Keratinocyte (primary cell): ENCODE data around the gene ULK4. TPM values are rescaled to one million over a fixed set of nuclear protein-coding genes. Genes with fewer than 3 reads are reported as not detected.

Source experiments
- DNase-seq: peaks from one replicate; pipeline ENCODE4 v3.0.0-alpha.2; 2011; ENCODE audit warnings: low read depth, missing footprints, low spot score
- FAIRE-seq: peaks from 2 replicates; lab custom pipeline; 2011; peaks lifted over from hg19 to GRCh38; lab: Jason Lieb, UNC
- H2AFZ ChIP-seq: 2 replicates; pipeline ENCODE4 v1.6.0; 2012; ENCODE audit warnings: low read length, control low read depth, inconsistent platforms; ENCODE audit not compliant: control insufficient read depth
- H3K27ac ChIP-seq: 2 replicates; pipeline ENCODE4 v1.5.1; 2011; ENCODE audit warnings: low read length; ENCODE audit not compliant: control insufficient read depth, insufficient read depth
- H3K27me3 ChIP-seq: 3 replicates; pipeline ENCODE4 v1.6.0; 2011; ENCODE audit warnings: low read length; ENCODE audit not compliant: control insufficient read depth, insufficient read depth; ENCODE audit errors: extremely low read depth
- H3K36me3 ChIP-seq, 2 experiments: 2 replicates in 1 of 2; 3 replicates in 1 of 2; pipeline ENCODE4 v1.5.1; 2011; ENCODE audit warnings: low read length in 2 of 2, mild to moderate bottlenecking in 1 of 2; ENCODE audit not compliant: control insufficient read depth in 2 of 2, insufficient read depth in 2 of 2; ENCODE audit errors: extremely low read depth in 1 of 2
- H3K4me1 ChIP-seq: 3 replicates; pipeline ENCODE4 v1.5.1; 2011; ENCODE audit warnings: low read length; ENCODE audit not compliant: control insufficient read depth, insufficient read depth; ENCODE audit errors: extremely low read depth
- H3K4me2 ChIP-seq: 3 replicates; pipeline ENCODE4 v1.6.0; 2011; ENCODE audit warnings: low read depth, low read length; ENCODE audit not compliant: control insufficient read depth, insufficient read depth; ENCODE audit errors: extremely low read depth
- H3K4me3 ChIP-seq, 3 experiments: fragments of 200-600 bp in 1 of 3; sonication (generic) in 1 of 3; 2 replicates in 2 of 3; 3 replicates in 1 of 3; pipeline ENCODE4 v1.5.1; 2011 to 2016; ENCODE audit warnings: low read length in 3 of 3, mild to moderate bottlenecking in 3 of 3, control low read depth in 2 of 3, inconsistent platforms in 1 of 3, low read depth in 1 of 3, mixed read lengths in 1 of 3, mixed run types in 1 of 3, moderate library complexity in 1 of 3; ENCODE audit not compliant: control insufficient read depth in 2 of 3, insufficient read depth in 2 of 3; ENCODE audit errors: extremely low read depth in 1 of 3
- H3K79me2 ChIP-seq: 2 replicates; pipeline ENCODE4 v1.6.0; 2012; ENCODE audit warnings: low read length; ENCODE audit not compliant: control insufficient read depth, insufficient read depth
- H3K9ac ChIP-seq: 3 replicates; pipeline ENCODE4 v1.6.0; 2011; ENCODE audit warnings: low read length; ENCODE audit not compliant: control insufficient read depth, insufficient read depth; ENCODE audit errors: extremely low read depth
- H3K9me1 ChIP-seq: 3 replicates; pipeline ENCODE4 v1.6.0; 2011; ENCODE audit warnings: low read length; ENCODE audit not compliant: control insufficient read depth, insufficient read depth; ENCODE audit errors: extremely low read depth
- H3K9me3 ChIP-seq: 2 replicates; pipeline ENCODE4 v1.5.1; 2012; ENCODE audit warnings: low read depth, low read length; ENCODE audit not compliant: control insufficient read depth
- H4K20me1 ChIP-seq: 3 replicates; pipeline ENCODE4 v1.6.0; 2011; ENCODE audit warnings: low read length; ENCODE audit not compliant: control insufficient read depth, insufficient read depth; ENCODE audit errors: extremely low read depth
- CTCF ChIP-seq, 3 experiments: IDR thresholded peaks in 1 of 3; conservative IDR thresholded peaks in 1 of 3; optimal IDR thresholded peaks in 1 of 3; 2 replicates in 2 of 3; 3 replicates in 1 of 3; pipeline versions ENCODE3 to v1.5.1; 2011; ENCODE audit warnings: low read length in 3 of 3, mild to moderate bottlenecking in 3 of 3, moderate library complexity in 2 of 3, control low read depth in 1 of 3, inconsistent platforms in 1 of 3; ENCODE audit not compliant: insufficient read depth in 2 of 3; ENCODE audit errors: extremely low read depth in 1 of 3
- EZH2 ChIP-seq: IDR thresholded peaks from one replicate; pipeline ENCODE4 v1.6.1; 2012; ENCODE audit warnings: inconsistent platforms, mild to moderate bottlenecking, low read length, moderate library complexity
- dilution Hi-C: fragments of 300-500 bp; cut with MboI; formaldehyde crosslinking; loops from one replicate; pipeline ENCODE4 v1.7.0; 2020; ENCODE audit warnings: low sequenced_read_pairs; ENCODE audit not compliant: extremely low pct_ligation_motif_present
- polyA plus RNA-seq, 5 experiments: library from polyadenylated mRNA; depleted of rRNA in 3 of 5; stranded (reverse) in 3 of 5; stranded (forward) in 1 of 5; unstranded in 1 of 5; fragments of >200 nt; gene quantifications; 1 replicate in 1 of 5; 2 replicates in 3 of 5; 3 replicates in 1 of 5; pipeline versions ENCODE4 v1.2.1 to v1.2.3, GENCODE V29; 2011 to 2012; ENCODE audit warnings: missing spikeins in 2 of 5, low read depth in 1 of 5, low replicate concordance in 1 of 5

Gene ULK4
- polyA plus RNA-seq, 1 donor (not counting 4 experiments of a cell fraction or from before 2014, with no cell fraction given): 6.1 TPM

GRCh38 chr3:41224120-41224806 lies 737.6 kb downstream of the ULK4 start:
- Histone ChIP-seq H3K27me3 (no peaks in the 10 kb centered on the region), H3K9me1 (no peaks in the 10 kb centered on the region), H3K9ac (no peak overlapping the region), H3K4me3 (no peak overlapping the region), H3K36me3 (peaks cover 22 to 25% of the 10 kb centered on the region in 2 experiments), H3K9me3 (no peaks in the 10 kb centered on the region), H3K27ac (no peak overlapping the region), H3K4me2 (no peak overlapping the region), H3K4me1 (no peaks in the 10 kb centered on the region), H3K79me2 (peaks cover 99% of the 10 kb centered on the region), H2AFZ (no peak overlapping the region), H4K20me1 (peaks cover 39% of the 10 kb centered on the region)
- FAIRE-seq (no peak), DNase-seq (no peak)
- dilution Hi-C loops: no loop called here
- no peak for TF ChIP-seq CTCF (optimal IDR thresholded peaks at IDR 0.05 in 1 of 3, IDR thresholded peaks at IDR 0.05 in 1 of 3, conservative IDR thresholded peaks at IDR 0.05 in 1 of 3; ENCODE audit: extremely low read depth in 1 of 3, insufficient read depth in 2 of 3, low read length in 3 of 3)
- no peak for TF ChIP-seq EZH2

- Histone ChIP-seq H3K4me1 (no peaks in the 10 kb centered on the region), H3K9me3 (no peaks in the 10 kb centered on the region), H3K79me2 (peaks cover 99% of the 10 kb centered on the region), H3K36me3 (peaks cover 22 to 25% of the 10 kb centered on the region in 2 experiments), H3K4me3 (no peak overlapping the region), H3K27me3 (no peaks in the 10 kb centered on the region), H2AFZ (no peak overlapping the region), H3K9me1 (no peaks in the 10 kb centered on the region), H3K9ac (no peak overlapping the region), H3K4me2 (no peak overlapping the region), H3K27ac (no peak overlapping the region), H4K20me1 (peaks cover 39% of the 10 kb centered on the region)
- FAIRE-seq (no peak), DNase-seq (no peak)
- dilution Hi-C loops: no loop called here
- TF ChIP-seq EZH2 (no peak), CTCF (optimal IDR thresholded peaks at IDR 0.05 in 1 of 3, IDR thresholded peaks at IDR 0.05 in 1 of 3, conservative IDR thresholded peaks at IDR 0.05 in 1 of 3; ENCODE audit: extremely low read depth in 1 of 3, insufficient read depth in 2 of 3, low read length in 3 of 3) (no peak)
These were observed 738.2 kb downstream of the ULK4 start for GRCh38 chr3:41223691-41224090.
